ENCODE data around the gene RARB. TPM values are rescaled to one million over a fixed set of nuclear protein-coding genes. Genes with fewer than 3 reads are reported as not detected.

RARB gene
- polyA plus RNA-seq, 4 donors, result 43.7 to 136 (median 60.3) TPM

DNA sequence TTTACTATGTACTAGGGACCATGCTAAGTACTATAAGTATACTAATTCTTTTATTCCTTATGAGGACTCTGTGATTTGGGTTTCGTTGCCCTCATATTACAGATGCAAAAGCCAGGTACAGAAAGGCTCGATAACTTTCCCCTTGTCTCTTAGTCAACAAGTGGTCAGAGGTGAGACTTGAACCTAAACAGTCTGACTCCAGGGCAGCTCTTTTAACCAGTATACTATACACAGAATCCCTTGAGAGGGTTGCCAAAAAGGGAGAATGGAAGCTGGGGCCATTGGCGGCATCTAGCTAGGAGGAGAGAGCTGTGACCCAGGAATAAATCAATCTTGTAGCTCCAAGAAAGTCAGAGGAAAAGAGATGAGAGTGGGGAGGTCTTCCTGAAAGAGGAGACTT, 144.3 kb downstream of the RARB start:
- no peak for DNase-seq (ENCODE audit: low read depth in 4 of 4, low spot score in 3 of 4)

DNA sequence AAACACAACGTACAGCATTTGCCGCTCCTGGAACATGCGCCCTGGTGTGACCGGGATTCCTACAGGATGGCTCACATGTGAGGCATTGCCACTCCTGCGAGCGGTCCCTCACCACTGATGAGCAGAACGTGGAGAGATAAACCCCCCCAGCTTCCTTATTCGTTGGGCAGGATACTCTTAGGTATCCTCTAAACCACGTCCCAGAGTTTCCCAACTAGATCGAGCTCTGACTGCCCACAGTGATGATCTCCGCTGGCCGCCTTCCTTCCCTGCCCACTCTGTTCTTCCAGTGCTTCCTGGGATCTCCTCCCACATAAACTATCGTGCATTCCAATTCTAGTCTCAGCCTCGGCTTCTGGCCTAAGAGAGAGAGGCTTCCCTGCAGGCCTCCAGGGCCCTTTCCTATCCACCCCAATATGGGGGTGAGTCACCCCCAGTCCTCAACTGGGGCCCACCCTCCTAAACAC, 144.9 kb downstream of the RARB start:
- no peak for DNase-seq (ENCODE audit: low read depth in 4 of 4, low spot score in 3 of 4)

DNA sequence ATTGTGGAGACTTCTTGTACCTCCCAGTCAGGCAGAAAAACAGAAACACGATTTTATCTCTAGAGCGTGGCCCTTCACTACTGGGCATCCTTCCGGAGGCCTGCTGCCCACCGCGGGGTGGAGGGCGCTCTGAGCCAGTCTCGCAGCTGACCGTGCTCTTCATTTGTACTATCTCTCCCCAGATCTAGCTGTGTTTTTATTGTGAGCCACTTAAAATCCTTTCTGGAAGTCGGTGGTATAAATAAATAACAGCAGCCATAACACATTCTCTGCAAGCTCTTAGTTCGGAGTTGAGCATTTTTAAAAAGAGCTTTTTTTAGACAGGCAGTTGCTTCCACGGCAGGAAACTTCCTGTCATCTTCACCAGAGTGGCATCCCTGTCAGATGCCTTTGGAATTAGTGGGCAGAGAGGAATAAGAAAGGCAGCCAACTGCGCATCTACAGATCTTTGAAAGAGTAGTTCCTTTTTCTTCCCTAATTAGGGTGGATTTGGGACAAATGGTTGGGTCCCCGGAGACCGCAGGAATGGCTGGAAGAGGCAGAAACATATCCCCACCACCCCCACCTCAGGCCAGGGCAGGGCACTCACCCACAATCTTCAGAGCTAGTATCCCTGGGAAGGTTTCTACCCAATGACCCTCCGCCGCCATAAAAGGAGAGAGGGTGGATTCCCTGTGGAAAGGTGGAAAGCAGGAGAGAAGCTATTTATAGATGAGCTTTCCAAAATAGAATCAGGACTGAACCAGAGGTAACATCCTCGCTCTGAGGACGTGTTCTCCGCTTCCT, 145.5 kb downstream of the RARB start:
- DNase-seq (ENCODE audit: low read depth in 4 of 4, low spot score in 3 of 4), result no peak

DNA sequence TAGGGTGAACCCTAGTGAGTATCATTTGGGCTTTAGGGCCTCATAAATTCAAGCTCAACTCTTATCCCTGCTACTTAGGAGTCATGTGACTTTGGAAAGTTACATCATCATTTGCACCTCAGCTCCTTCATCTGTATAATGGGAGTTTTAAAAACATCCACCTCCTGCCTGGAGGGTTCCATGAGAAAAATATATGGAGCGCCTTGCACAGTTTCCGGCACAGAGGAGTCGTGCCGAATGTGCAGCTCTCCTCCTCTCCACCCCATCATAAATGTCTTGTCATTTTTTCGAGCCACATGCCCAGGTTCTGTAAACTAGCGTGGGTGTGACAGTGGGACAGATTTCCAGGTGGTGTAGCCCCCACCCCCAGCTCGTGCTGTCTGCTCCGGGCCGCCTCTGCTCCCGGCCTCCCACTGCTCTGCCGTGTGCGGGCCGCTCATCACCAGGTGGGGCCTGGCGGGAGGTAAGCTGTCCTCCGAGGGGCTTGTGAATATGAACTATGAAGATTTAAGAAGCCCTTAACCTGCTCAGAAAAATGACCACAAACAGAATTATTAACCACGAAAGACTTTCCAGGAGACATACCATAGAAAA, 146.2 kb downstream of the RARB start:
- no peak for DNase-seq (ENCODE audit: low read depth in 4 of 4, low spot score in 3 of 4)

DNA sequence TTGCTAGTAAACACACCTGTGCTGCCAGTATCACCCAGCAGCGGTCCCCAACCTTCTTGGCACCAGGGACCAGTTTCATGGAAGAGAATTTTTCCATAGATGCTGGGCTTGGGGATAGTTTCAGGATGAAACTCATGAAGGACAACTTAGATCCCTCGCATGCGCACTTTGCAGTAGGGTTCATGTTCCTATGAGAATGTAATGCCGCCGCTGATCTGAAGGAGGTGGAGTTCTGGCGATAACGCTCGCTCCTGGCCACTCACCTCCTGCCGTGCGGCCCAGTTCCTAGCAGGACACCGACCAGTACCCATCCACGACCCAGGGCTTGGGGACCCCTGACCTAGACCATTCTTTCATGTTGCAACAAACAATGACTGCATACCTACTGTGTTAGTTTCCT, 146.9 kb downstream of the RARB start:
- no peak for DNase-seq (ENCODE audit: low read depth in 4 of 4, low spot score in 3 of 4)

DNA sequence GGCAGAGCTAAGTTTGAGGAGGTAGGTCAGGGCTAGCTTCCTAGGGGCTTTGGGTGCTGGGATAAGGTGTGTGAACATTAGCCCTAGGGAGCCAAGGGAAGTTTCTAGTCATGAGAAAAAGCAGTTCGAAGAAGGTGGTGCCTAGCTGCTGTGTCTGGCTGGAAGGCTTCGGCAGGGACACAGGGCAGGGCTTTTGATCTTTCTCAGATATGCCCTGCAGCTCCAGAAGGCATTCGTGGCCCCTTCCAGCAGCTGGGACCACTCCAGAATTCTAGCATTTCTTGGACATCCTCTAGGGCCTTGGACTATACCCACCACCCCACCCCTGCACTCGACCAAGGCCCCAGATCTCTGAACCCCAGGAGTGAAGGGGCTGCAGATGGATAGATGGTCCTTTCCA, 148.1 kb downstream of the RARB start:
- no peak for DNase-seq (ENCODE audit: low read depth in 4 of 4, low spot score in 3 of 4)

DNA sequence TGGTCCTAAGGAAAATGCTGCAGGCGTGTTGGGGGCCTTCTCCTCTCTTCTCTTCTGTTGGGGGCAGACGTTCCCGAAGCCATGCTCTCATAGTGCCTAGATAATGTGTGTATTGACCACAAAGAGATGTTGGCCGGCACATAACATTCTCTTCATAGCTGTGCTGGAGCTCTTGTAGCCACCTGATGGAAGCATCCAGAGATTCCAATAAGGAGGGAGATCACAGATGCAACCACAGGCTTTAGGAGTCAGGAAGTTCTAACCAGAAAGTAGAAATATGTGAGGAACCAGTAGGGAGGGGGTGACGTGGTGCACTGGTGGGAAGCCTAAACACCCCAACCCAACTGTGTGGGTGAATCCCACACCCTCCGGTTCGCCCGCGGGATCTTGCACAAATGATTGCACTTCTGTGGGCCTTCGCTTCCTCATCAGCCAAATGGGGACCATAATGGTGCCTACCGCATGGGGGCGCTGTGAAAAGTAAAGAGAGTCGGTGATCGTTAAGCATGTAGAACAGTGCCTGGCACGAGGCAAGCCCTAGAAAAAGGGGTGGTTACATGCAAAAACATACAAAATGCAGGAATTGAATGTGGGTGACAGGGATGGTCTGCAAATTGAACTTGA, 148.9 kb downstream of the RARB start:
- no peak for DNase-seq (ENCODE audit: low read depth in 4 of 4, low spot score in 3 of 4)

DNA sequence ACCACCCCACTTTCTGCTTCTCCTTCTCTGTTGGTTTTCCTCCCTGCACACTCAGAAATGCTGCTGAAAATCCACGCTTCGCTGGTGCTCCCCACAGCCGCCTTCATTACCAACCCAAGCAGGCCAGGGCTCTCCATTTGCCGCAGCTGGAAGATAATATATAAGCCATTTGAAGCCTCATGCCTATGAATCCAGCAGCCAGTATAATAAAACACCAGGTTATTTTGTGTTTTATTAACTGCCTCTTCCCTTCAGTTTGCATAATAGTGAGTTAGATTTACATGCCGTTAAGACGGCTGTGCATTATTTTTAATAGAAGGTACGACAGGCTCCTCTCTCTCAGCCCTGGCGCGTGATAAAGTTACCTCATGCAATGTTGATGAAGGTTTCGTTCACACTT, 150.0 kb downstream of the RARB start:
- no peak for DNase-seq (ENCODE audit: low read depth in 4 of 4, low spot score in 3 of 4)

DNA sequence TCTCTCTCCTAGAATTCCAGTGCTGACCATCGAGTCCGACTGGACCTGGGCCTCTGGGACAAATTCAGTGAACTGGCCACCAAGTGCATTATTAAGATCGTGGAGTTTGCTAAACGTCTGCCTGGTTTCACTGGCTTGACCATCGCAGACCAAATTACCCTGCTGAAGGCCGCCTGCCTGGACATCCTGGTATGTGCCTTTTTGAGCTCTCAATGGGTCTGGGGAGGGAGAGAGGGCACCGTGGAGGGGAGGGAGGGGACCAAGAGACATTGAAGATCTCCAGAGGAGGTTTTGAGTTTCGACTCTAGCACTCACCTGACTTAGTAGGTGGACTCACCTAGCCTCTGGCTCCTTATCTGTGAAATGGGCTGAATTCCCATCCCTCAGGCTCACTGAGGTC, 152.5 kb downstream of the RARB start:
- no peak for DNase-seq (ENCODE audit: low read depth in 4 of 4, low spot score in 3 of 4)

DNA sequence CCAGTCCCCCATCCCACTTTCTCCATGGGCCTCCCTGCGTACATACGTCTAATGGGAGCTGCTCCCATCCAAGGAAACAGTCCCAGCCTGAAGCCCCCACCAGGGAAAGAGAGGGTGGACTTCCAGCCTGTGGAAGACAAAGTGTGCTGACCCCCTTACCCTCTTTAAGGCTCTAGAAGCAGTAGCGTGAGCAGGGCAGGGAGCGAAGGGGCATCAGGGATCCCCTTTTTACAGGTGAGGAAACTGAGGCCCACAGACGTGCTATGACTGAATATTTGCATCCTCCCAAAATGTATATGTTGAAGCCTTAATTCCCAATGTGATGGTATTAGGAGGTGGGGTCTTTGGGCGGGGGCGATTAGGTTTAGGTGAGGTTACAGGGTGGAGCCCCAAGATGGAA, 153.3 kb downstream of the RARB start:
- no peak for DNase-seq (ENCODE audit: low read depth in 4 of 4, low spot score in 3 of 4)

DNA sequence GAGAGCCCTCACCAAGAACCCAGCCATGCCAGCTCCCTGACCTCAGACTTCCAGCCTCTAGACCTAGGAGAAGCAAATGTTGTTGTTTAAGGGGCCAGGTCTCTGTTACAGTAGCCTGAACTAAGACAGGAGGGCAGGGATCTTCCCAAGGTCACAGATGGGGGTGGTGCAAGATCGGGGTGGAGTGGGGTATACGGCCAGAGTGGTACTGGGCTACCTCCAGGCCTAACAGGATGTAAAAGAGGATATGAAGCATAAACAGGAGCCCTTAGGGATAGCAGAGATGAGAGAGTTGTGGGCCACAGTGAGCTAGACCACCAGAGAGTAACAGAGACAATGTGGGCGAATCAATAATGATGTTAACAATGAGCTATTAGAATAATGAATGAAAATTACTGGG, 153.8 kb downstream of the RARB start:
- DNase-seq (ENCODE audit: low read depth in 4 of 4, low spot score in 3 of 4), result no peak

DNA sequence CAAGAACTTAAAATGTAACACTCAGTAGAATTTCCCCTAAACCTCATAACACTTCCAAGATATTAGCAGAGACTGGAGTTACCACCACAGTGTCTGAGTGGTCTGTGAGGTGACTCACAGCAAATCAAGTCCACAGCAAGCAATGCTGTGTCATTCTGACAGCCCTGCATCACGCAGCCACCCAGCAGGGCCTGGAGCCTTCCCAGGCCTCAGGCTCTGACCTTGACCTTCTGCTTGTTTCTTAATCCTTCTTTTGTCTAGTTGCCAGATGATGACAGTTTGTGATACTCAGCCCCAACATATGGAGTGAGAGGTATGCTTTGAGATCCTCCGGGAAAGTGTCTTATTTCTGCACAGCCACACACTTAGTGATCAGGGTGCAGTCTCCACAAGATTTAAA, 154.2 kb downstream of the RARB start:
- DNase-seq (ENCODE audit: low read depth in 4 of 4, low spot score in 3 of 4), result no peak

DNA sequence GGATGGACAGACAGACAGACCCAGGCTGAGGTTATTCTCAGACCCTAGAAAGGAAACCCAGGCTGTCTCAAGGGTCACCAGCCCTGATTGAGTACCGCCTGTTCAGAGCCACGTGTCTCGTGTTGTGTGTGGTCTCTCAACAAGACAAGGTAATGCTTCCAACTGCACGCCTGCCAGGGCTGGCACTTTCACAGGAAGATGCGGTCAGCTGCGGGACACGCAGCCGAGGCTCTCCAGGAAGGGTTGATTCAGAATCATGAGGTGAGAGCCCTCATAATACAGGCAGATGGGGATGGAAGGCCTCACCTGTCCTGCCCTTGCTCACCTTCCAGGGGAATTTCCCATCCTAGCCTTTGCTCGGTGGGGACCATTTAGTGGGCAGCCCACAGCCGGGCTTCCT, 155.3 kb downstream of the RARB start:
- no peak for DNase-seq (ENCODE audit: low read depth in 4 of 4, low spot score in 3 of 4)

DNA sequence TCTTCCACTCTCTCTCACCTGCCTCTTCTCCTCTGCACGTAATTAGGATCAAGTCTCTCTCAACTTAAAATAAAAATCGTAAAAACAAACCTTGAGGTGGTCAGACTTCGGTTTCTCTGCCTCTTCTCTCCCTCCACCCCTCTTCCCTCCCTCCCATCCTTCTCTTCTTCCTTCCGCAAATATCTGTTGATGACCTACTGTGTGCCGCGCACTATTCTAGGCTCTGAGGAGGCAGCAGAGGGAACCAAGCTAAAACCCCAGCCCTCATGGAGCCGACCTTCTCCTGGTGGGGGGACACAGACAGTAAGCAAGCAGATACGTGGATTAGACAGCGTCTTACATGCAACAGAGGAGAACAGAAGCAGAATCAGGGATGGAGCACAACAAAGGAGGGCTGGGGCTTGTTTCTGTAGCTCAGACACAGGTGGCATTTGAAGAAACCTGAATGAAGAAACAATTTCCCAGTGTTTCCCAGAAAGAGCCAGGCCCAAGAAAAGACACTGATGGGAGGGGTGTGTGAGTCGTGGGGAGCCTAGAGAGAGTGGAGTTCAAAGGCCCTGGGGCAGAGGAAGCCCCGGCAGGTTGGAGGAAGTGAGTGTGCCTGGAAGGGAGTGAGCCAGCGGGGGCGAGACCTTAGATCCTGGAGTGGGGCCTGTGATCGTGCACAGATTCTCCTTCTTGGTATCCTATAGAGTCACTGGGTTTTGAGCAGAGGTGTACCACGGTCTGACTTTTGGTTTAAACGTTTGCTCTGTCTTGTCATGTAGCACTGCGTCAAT, 156.1 kb downstream of the RARB start:
- DNase-seq (ENCODE audit: low read depth in 4 of 4, low spot score in 3 of 4), result no peak

DNA sequence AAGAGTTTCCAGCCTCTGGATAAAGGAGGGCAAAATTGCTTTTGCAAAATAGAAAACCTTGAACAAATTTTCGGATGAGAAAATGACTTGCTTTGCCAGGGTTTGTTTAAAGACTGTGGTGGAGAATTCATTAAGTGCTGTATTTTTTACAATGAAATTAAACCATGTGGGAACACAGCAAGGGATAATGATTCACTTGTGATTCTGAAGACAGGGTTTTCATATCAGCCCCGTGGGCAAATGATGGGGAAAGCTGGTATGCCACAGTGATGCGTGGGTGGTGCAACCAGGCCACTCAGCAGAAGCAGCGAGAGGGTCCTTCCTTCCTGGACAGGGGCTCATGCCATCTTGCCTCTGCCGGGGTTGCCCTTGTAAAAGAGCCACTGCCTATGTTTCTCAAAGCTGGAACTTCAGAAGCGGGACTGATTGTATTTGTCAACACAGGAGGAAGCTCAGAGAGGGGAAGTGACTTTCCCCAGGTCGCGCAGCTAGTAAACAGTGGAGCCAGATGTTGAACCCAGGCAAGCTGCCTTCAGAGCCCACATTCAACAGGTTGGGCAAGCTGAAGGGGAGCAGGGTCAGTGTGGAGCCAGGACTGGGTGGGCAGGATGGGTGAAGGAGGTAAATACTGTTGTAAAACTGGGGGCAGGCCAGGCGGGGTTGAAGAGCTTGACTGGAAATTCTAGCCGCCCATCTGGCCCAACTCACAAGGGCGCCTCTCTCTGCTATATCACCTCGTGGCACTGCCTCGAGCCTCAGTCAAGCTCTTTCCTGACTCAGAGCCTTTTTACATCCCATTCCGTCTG, 157.5 kb downstream of the RARB start:
- DNase-seq (ENCODE audit: low read depth in 4 of 4, low spot score in 3 of 4), result no peak

DNA sequence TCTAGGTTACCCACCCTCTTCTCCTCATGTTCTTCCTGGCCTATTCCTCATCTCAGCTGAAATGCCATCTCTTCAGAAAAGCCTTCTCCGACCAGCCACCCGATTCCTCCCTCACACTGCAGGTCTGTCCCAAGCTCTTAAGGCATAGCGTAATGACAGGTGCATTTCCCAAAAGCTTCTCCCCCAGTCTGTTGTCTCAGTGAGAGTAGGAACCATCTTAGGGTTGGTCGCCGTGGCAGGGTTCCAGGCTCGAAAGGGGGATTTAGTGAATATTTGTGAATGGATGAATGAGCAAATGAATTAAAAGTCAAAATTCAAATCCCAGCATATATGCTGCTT, 158.1 kb downstream of the RARB start:
- no peak for DNase-seq (ENCODE audit: low read depth in 4 of 4, low spot score in 3 of 4)

DNA sequence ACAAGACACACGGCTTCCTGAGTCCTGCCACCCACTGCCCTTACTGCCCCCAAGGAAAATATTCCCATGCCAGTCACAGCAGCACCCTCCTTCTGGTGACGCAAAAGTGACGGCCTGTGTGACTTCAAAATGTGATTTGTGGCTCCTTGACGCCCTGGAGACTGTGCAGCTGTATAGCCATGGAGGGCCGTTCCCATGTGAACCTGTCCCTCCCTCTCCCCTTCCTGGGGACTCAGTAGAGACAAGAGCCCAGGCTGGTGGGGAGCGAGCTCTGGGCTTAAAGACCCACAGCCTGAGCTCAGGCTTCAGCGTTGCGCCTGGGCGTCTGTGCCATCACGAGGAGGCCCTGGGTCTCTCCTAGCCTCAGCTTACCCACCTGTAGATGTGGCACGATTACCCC, 158.5 kb downstream of the RARB start:
- no peak for DNase-seq (ENCODE audit: low read depth in 4 of 4, low spot score in 3 of 4)

DNA sequence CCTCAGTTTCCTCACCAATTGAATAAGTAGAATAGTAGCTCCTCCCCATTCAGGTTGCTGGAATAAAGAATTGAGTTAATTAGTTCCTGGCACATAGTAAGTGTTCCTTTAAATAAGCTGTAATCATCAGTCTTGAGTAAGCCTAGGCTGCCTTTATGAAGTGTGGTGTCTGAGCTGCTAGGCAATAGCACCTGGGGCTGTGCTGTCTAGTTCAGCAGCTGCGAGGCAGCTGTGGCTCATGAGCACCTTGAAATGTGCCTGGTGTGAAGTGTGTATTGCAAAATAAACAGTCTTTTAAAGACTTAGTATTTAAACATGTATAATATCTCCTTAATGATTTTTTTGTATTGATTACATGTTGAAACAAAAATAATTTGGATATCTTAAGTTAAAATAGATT, 159.0 kb downstream of the RARB start:
- DNase-seq (ENCODE audit: low read depth in 4 of 4, low spot score in 3 of 4), result no peak

DNA sequence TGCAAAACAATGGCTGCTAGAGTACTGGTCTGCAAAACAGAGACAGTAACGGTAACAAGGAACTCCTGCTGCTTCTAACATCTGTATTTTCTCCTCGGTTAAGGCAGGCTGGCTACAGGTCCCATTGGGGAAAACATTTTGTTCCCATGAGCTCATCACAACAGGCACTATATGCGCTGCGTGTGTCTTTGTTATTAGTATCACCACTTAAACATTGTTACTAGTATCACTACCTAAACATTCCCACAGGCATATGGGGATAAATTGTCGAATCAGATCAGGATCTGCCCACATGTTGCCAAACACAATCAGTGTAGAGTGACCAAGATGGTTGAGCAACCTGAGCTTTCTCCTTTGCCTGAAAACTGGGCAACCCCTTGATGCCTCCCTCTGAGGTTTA, 159.5 kb downstream of the RARB start:
- no peak for DNase-seq (ENCODE audit: low read depth in 4 of 4, low spot score in 3 of 4)

DNA sequence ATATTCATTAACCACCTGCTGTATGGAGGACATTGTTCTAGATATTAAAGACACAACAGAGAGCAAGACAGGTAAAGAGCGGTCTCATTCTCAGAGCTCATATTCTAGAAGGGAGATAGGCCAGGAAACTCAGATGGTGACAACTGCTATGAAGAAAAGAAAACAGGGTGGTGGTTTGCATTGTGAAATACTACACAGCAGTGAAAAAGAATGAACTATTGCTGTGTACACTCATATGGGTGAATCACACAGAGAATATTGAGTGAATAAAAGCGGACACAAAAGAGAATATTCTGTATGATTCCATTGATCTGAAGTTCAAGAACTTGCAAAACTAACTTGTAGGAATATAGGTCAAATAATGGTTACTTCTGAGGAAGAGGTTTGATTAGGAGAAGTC, 159.9 kb downstream of the RARB start:
- DNase-seq (ENCODE audit: low read depth in 4 of 4, low spot score in 3 of 4), result no peak
